CD8-positive, alpha-beta memory T cell (primary cell): ENCODE results near the gene VWC2L. TPM values are rescaled to one million over a fixed set of nuclear protein-coding genes. Genes with fewer than 3 reads are reported as not detected.

ENCODE experiments used
- CTCF ChIA-PET: fragments of 350-600 bp; sonication (Branson Sonifier 250); formaldehyde crosslinking; loops from one replicate; lab custom pipeline; 2021; ENCODE audit warnings: antibody characterized with exemption; lab: Charles Lee
- POLR2A ChIA-PET: fragments of 350-600 bp; sonication (Branson Sonifier 250); formaldehyde crosslinking; loops from one replicate; lab custom pipeline; 2021; ENCODE audit warnings: antibody characterized with exemption; lab: Charles Lee
- DNase-seq, 5 donors: peaks; one replicate each; pipeline versions ENCODE4 v3.0.0 to v3.0.0-alpha.2; 2020 to 2022; ENCODE audit warnings: mixed read lengths in 1 of 5
- H3K27ac ChIP-seq: one replicate; pipeline ENCODE4 v1.7.0; 2013; ENCODE audit warnings: low read depth, mild to moderate bottlenecking, low read length, moderate library complexity
- H3K27me3 ChIP-seq: 2 replicates; pipeline ENCODE4 v1.7.0; 2013; ENCODE audit warnings: low read length, mild to moderate bottlenecking; ENCODE audit not compliant: insufficient read depth, poor library complexity, severe bottlenecking
- H3K36me3 ChIP-seq: 2 replicates; pipeline ENCODE4 v1.7.0; 2013; ENCODE audit warnings: mild to moderate bottlenecking, low read length, moderate library complexity; ENCODE audit not compliant: insufficient read depth
- H3K4me1 ChIP-seq: 2 replicates; pipeline ENCODE4 v1.7.0; 2013; ENCODE audit warnings: mild to moderate bottlenecking, low read length, moderate library complexity; ENCODE audit not compliant: insufficient read depth
- H3K4me3 ChIP-seq: 2 replicates; pipeline ENCODE4 v1.7.0; 2013; ENCODE audit warnings: mild to moderate bottlenecking, low read length
- H3K9me3 ChIP-seq: 2 replicates; pipeline ENCODE4 v1.7.0; 2013; ENCODE audit warnings: mild to moderate bottlenecking, low read length
- H3K27ac Mint-ChIP-seq, 8 donors: one replicate each; pipeline ENCODE4 v1.8.0; 2020 to 2021; ENCODE audit warnings: mixed read lengths in 8 of 8, mild to moderate bottlenecking in 6 of 8, inconsistent platforms in 3 of 8, moderate library complexity in 3 of 8
- H3K27me3 Mint-ChIP-seq, 2 donors: one replicate each; pipeline ENCODE4 v1.8.0; 2020 to 2021; ENCODE audit warnings: mixed read lengths in 2 of 2, mild to moderate bottlenecking in 1 of 2, moderate library complexity in 1 of 2
- H3K36me3 Mint-ChIP-seq, 3 donors: one replicate each; pipeline ENCODE4 v1.8.0; 2020 to 2021; ENCODE audit warnings: mixed read lengths in 3 of 3, inconsistent platforms in 1 of 3, mild to moderate bottlenecking in 1 of 3
- H3K4me1 Mint-ChIP-seq, 3 donors: one replicate each; pipeline ENCODE4 v1.8.0; 2020 to 2021; ENCODE audit warnings: mixed read lengths in 3 of 3, inconsistent platforms in 1 of 3, mild to moderate bottlenecking in 1 of 3
- H3K4me3 Mint-ChIP-seq, 7 donors: one replicate each; pipeline ENCODE4 v1.8.0; 2020 to 2021; ENCODE audit warnings: mixed read lengths in 7 of 7, mild to moderate bottlenecking in 6 of 7, moderate library complexity in 4 of 7, inconsistent platforms in 2 of 7
- H3K9me3 Mint-ChIP-seq, 5 donors: one replicate each; pipeline ENCODE4 v1.8.0; 2020 to 2022; ENCODE audit warnings: mixed read lengths in 5 of 5, mild to moderate bottlenecking in 3 of 5, moderate library complexity in 2 of 5, inconsistent platforms in 1 of 5
- polyA plus RNA-seq: library from polyadenylated mRNA; unstranded; fragments of 300-500 nt; fragmentation: Illumina TruSeq; gene quantifications from one replicate; pipeline ENCODE4 v1.2.3, GENCODE V29; 2021
- total RNA-seq, 2 experiments: library from RNA; stranded (reverse); gene quantifications; one replicate each; pipeline ENCODE4 v1.2.3, GENCODE V29; 2021

Gene VWC2L
- total and polyA plus RNA-seq, 3 experiments from 2014 or later: not detected

- no peaks in the 10 kb centered on the region for H3K27me3 ChIP-seq
- Mint-ChIP-seq H3K4me1 (peaks cover 2 to 7% (median 3%) of the 10 kb centered on the region in 3 donors), H3K27ac (no peak overlapping the region), H3K36me3 (no peaks in the 10 kb centered on the region), H3K4me3 (no peak overlapping the region), H3K27me3 (peaks cover 5 to 15% of the 10 kb centered on the region in 2 donors), H3K9me3 (peaks cover 0 to 2% (median 0%) of the 10 kb centered on the region in 5 donors)
- no peak overlapping the region for H3K27ac ChIP-seq
- H3K4me3 ChIP-seq: no peak overlapping the region
- CTCF ChIA-PET: no interaction called here
- no peak for DNase-seq
- POLR2A ChIA-PET: no interaction called here
- H3K4me1 ChIP-seq: no peaks in the 10 kb centered on the region
- H3K36me3 ChIP-seq: no peaks in the 10 kb centered on the region
- H3K9me3 ChIP-seq: no peaks in the 10 kb centered on the region
These were observed 167.6 kb downstream of the VWC2L start for GRCh38 chr2:214578442-214578841.

- Histone ChIP-seq H3K4me1 (no peaks in the 10 kb centered on the region), H3K9me3 (no peaks in the 10 kb centered on the region), H3K36me3 (no peaks in the 10 kb centered on the region), H3K27ac (no peak overlapping the region), H3K4me3 (no peak overlapping the region), H3K27me3 (no peaks in the 10 kb centered on the region)
- Mint-ChIP-seq H3K9me3 (peaks cover 0 to 2% (median 0%) of the 10 kb centered on the region in 5 donors), H3K4me3 (no peak overlapping the region), H3K27ac (no peak overlapping the region), H3K4me1 (peaks cover 2 to 7% (median 3%) of the 10 kb centered on the region in 3 donors), H3K36me3 (no peaks in the 10 kb centered on the region), H3K27me3 (peaks cover 5 to 15% of the 10 kb centered on the region in 2 donors)
- ChIA-PET POLR2A (no interaction called here), CTCF (no interaction called here)
- no peak for DNase-seq
These were observed 168.2 kb downstream of the VWC2L start for GRCh38 chr2:214579035-214579434.

GRCh38 chr2:214587442-214587841 lies 176.6 kb downstream of the VWC2L start:
- Mint-ChIP-seq H3K4me1 (no peaks in the 10 kb centered on the region), H3K27me3 (peaks cover 0 to 3% of the 10 kb centered on the region in 2 donors)
- CTCF ChIA-PET: no interaction called here

GRCh38 chr2:214591366-214591765 lies 180.5 kb downstream of the VWC2L start:
- Histone ChIP-seq H3K27me3 (no peaks in the 10 kb centered on the region), H3K4me1 (no peaks in the 10 kb centered on the region), H3K36me3 (no peaks in the 10 kb centered on the region), H3K4me3 (no peak overlapping the region), H3K9me3 (no peaks in the 10 kb centered on the region), H3K27ac (no peak overlapping the region)
- H3K9me3 Mint-ChIP-seq: peaks cover 0 to 4% (median 4%) of the 10 kb centered on the region in 5 donors
- POLR2A ChIA-PET: no interaction called here
- H3K4me1 Mint-ChIP-seq: no peaks in the 10 kb centered on the region
- H3K4me3 Mint-ChIP-seq: no peak overlapping the region
- H3K27me3 Mint-ChIP-seq: no peaks in the 10 kb centered on the region
- CTCF ChIA-PET: no interaction called here
- no peak overlapping the region for H3K27ac Mint-ChIP-seq
- no peaks in the 10 kb centered on the region for H3K36me3 Mint-ChIP-seq
- DNase-seq: no peak

More at GRCh38 chr2:214587442-214587841, 176.6 kb downstream of the VWC2L start:
- peaks cover 0 to 4% (median 3%) of the 10 kb centered on the region in 5 donors for H3K9me3 Mint-ChIP-seq
- no peak overlapping the region for H3K4me3 Mint-ChIP-seq
- Histone ChIP-seq H3K27me3 (no peaks in the 10 kb centered on the region), H3K36me3 (no peaks in the 10 kb centered on the region), H3K9me3 (no peaks in the 10 kb centered on the region), H3K4me3 (no peak overlapping the region), H3K27ac (no peak overlapping the region), H3K4me1 (no peaks in the 10 kb centered on the region)
- no peak overlapping the region for H3K27ac Mint-ChIP-seq
- POLR2A ChIA-PET: no interaction called here
- no peak for DNase-seq
- H3K36me3 Mint-ChIP-seq: no peaks in the 10 kb centered on the region

- H3K9me3 Mint-ChIP-seq: peaks cover 0 to 4% (median 4%) of the 10 kb centered on the region in 5 donors
- H3K27ac Mint-ChIP-seq: no peak overlapping the region
- no peaks in the 10 kb centered on the region for H3K36me3 Mint-ChIP-seq
- POLR2A ChIA-PET: no interaction called here
- Histone ChIP-seq H3K27me3 (no peaks in the 10 kb centered on the region), H3K9me3 (no peaks in the 10 kb centered on the region), H3K4me1 (no peaks in the 10 kb centered on the region), H3K36me3 (no peaks in the 10 kb centered on the region), H3K4me3 (no peak overlapping the region), H3K27ac (no peak overlapping the region)
- H3K4me1 Mint-ChIP-seq: no peaks in the 10 kb centered on the region
- no peak for DNase-seq
- CTCF ChIA-PET: no interaction called here
- H3K4me3 Mint-ChIP-seq: no peak overlapping the region
- no peaks in the 10 kb centered on the region for H3K27me3 Mint-ChIP-seq
These were observed 181.2 kb downstream of the VWC2L start for GRCh38 chr2:214592011-214592410.

- H3K4me3 ChIP-seq: no peak overlapping the region
- H3K27me3 ChIP-seq: no peaks in the 10 kb centered on the region
- H3K4me1 ChIP-seq: no peaks in the 10 kb centered on the region
- no peak for DNase-seq
- ChIA-PET POLR2A (no interaction called here), CTCF (no interaction called here)
- H3K27me3 Mint-ChIP-seq: no peaks in the 10 kb centered on the region
- no peaks in the 10 kb centered on the region for H3K36me3 Mint-ChIP-seq
- peaks cover 0 to 4% (median 4%) of the 10 kb centered on the region in 5 donors for H3K9me3 Mint-ChIP-seq
- no peak overlapping the region for H3K4me3 Mint-ChIP-seq
- no peaks in the 10 kb centered on the region for H3K9me3 ChIP-seq
- H3K36me3 ChIP-seq: no peaks in the 10 kb centered on the region
- no peak overlapping the region for H3K27ac ChIP-seq
- no peaks in the 10 kb centered on the region for H3K4me1 Mint-ChIP-seq
- H3K27ac Mint-ChIP-seq: no peak overlapping the region
These were observed 182.9 kb downstream of the VWC2L start for GRCh38 chr2:214593727-214594126.

- Histone ChIP-seq H3K4me1 (no peaks in the 10 kb centered on the region), H3K27ac (no peak overlapping the region), H3K27me3 (no peaks in the 10 kb centered on the region), H3K9me3 (no peaks in the 10 kb centered on the region), H3K36me3 (no peaks in the 10 kb centered on the region), H3K4me3 (no peak overlapping the region)
- ChIA-PET CTCF (no interaction called here), POLR2A (no interaction called here)
- H3K36me3 Mint-ChIP-seq: no peaks in the 10 kb centered on the region
- no peaks in the 10 kb centered on the region for H3K4me1 Mint-ChIP-seq
- no peak for DNase-seq
- H3K4me3 Mint-ChIP-seq: no peak overlapping the region
- H3K9me3 Mint-ChIP-seq: no peaks in the 10 kb centered on the region
- no peaks in the 10 kb centered on the region for H3K27me3 Mint-ChIP-seq
- H3K27ac Mint-ChIP-seq: no peak overlapping the region
These were observed 191.2 kb downstream of the VWC2L start for GRCh38 chr2:214601852-214602633.

GRCh38 chr2:214604861-214605260 lies 194.0 kb downstream of the VWC2L start:
- Mint-ChIP-seq H3K27me3 (no peaks in the 10 kb centered on the region), H3K4me3 (no peak overlapping the region)
- H3K36me3 ChIP-seq: no peaks in the 10 kb centered on the region

More at GRCh38 chr2:214604861-214605260, 194.0 kb downstream of the VWC2L start:
- Mint-ChIP-seq H3K27ac (no peak overlapping the region), H3K9me3 (peaks cover 0 to 2% (median 0%) of the 10 kb centered on the region in 5 donors), H3K36me3 (no peaks in the 10 kb centered on the region), H3K4me1 (no peaks in the 10 kb centered on the region)
- H3K4me3 ChIP-seq: no peak overlapping the region
- DNase-seq: no peak
- H3K9me3 ChIP-seq: no peaks in the 10 kb centered on the region
- H3K27ac ChIP-seq: no peak overlapping the region
- CTCF ChIA-PET: no interaction called here
- H3K27me3 ChIP-seq: no peaks in the 10 kb centered on the region
- no peaks in the 10 kb centered on the region for H3K4me1 ChIP-seq
- POLR2A ChIA-PET: no interaction called here
